ENCODE data around the gene ARHGEF28. TPM values are rescaled to one million over a fixed set of nuclear protein-coding genes. Genes with fewer than 3 reads are reported as not detected.

Gene ARHGEF28
- total RNA-seq, 4 donors from 2014 or later, result 9.8 to 18.7 (median 18.6) TPM

DNA sequence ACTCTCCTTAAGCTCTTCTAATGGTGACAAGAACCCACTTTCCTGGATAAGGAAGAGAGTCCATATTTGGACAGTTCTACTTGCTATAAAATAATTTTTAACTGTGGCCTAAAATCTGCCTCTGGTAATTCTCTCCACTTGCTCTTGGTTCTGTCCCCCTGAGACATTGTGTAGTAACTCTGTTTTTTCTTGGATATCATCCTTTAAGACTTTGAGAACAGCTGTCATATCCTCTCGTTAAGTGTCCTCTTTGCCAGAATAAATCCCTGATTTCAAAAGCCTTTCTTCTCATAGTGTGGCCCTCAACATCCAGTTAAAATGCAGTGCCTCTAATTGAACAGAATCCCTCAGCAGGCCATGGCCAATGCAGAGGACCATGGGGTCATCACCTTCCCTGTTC, 101.5 kb downstream of the ARHGEF28 start:
- no peak overlapping the region for H3K27ac ChIP-seq
- no peaks in the 10 kb centered on the region for H3K9me3 ChIP-seq
- no peak for DNase-seq
- 85 to 86% methylated on average over 1 of the region's 1 CpG for WGBS, 2 donors (ENCODE audit: low coverage in 1 of 2)
- in situ Hi-C loops (cut with MboI; ENCODE audit: low pct_ligation_motif_present in 1 of 4, low pct_unique_long_range_greater_than_20kb in 1 of 4, low sequenced_read_pairs in 3 of 4) (no loop called here), intact Hi-C loops (cut with DNase I; ENCODE audit: low total_unique reads) (no loop called here)
- H3K4me1 ChIP-seq, result no peaks in the 10 kb centered on the region
- no peaks in the 10 kb centered on the region for H3K27me3 ChIP-seq
- no peaks in the 10 kb centered on the region for H3K36me3 ChIP-seq
- H3K4me3 ChIP-seq, result no peak overlapping the region
- TF ChIP-seq, protein P1, sequence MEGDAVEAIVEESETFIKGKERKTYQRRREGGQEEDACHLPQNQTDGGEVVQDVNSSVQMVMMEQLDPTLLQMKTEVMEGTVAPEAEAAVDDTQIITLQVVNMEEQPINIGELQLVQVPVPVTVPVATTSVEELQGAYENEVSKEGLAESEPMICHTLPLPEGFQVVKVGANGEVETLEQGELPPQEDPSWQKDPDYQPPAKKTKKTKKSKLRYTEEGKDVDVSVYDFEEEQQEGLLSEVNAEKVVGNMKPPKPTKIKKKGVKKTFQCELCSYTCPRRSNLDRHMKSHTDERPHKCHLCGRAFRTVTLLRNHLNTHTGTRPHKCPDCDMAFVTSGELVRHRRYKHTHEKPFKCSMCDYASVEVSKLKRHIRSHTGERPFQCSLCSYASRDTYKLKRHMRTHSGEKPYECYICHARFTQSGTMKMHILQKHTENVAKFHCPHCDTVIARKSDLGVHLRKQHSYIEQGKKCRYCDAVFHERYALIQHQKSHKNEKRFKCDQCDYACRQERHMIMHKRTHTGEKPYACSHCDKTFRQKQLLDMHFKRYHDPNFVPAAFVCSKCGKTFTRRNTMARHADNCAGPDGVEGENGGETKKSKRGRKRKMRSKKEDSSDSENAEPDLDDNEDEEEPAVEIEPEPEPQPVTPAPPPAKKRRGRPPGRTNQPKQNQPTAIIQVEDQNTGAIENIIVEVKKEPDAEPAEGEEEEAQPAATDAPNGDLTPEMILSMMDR (IDR thresholded peaks at IDR 0.05), result no peak
- TF ChIP-seq EP300 (IDR thresholded peaks at IDR 0.05; ENCODE audit: low read depth), result no peak
- TF ChIP-seq POLR2AphosphoS5 (IDR thresholded peaks at IDR 0.05), result no peak
- TF ChIP-seq POLR2A (IDR thresholded peaks at IDR 0.05), result no peak

DNA sequence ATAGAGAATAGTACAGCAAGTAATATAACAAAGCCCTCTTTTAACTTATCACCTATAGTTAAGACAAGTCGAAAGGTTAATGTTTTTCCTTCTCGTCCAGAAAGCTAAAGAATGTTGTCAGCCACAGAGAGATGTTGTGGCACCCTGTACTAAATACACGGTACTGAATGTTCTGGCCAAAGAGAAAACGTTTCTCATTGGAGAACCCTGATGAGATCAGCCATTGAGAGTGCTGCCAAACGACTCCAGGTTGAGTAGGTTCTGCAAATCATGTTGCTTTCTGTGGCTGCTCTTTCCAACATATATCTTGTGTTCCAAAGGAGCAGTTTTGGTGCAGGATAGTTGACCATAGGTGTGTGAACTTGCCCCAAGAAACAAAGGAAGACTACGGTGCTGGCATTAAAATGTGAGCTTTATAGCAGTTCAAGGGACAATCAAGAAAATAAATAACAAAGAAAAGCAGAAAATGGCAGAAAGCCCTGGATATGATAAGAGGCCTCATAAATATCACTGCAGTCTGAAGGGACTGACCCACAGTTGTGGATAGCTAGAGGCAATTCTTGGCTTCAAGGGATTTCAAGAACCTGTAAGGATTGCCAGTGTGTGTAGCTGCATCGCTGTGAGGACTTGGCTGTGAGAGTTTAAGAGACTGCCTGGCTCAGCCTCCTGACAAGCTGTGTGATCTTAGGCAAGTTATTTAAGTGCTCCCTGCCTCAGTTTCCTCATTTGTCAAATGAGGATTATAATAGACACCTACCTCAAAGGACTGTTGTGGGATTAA, 102.7 kb downstream of the ARHGEF28 start:
- H3K4me1 ChIP-seq, result no peaks in the 10 kb centered on the region
- no peak overlapping the region for H3K4me3 ChIP-seq
- WGBS, 2 donors (ENCODE audit: low coverage in 1 of 2), result 65 to 79% methylated on average over 6 to 7 of the region's 7 CpGs
- TF ChIP-seq EP300 (IDR thresholded peaks at IDR 0.05; ENCODE audit: low read depth) (no peak), POLR2AphosphoS5 (IDR thresholded peaks at IDR 0.05) (no peak), POLR2A (IDR thresholded peaks at IDR 0.05) (no peak)
- TF ChIP-seq, protein P1 (IDR thresholded peaks at IDR 0.05), result no peak
- no peak for DNase-seq
- H3K36me3 ChIP-seq, result no peaks in the 10 kb centered on the region
- intact Hi-C loops (cut with DNase I; ENCODE audit: low total_unique reads) (no loop called here), in situ Hi-C loops (cut with MboI; ENCODE audit: low pct_ligation_motif_present in 1 of 4, low pct_unique_long_range_greater_than_20kb in 1 of 4, low sequenced_read_pairs in 3 of 4) (no loop called here)
- H3K9me3 ChIP-seq, result no peaks in the 10 kb centered on the region
- no peaks in the 10 kb centered on the region for H3K27me3 ChIP-seq
- no peak overlapping the region for H3K27ac ChIP-seq

DNA sequence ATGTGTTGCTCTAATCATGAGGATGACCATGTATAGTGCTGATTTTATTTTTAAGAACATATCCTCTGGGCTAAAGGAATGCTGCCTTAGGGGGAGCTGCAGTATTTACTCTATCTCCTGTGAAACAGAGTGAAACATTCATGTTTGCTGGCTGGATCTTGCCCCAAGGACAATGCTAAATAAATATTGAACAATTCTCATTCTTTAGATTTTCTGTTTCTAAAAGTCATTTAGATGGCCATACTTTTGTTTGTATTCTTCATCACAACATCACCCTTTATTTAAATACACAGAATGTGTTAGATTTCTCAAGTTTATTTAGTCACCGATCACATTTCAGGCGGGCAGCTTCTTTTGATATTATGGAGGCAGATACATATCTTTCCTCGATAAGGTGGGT, 103.3 kb downstream of the ARHGEF28 start:
- no peak overlapping the region for H3K4me3 ChIP-seq
- no peak for DNase-seq
- no peak for TF ChIP-seq POLR2AphosphoS5 (IDR thresholded peaks at IDR 0.05)
- TF ChIP-seq, protein P1 (IDR thresholded peaks at IDR 0.05), result no peak
- TF ChIP-seq EP300 (IDR thresholded peaks at IDR 0.05; ENCODE audit: low read depth), result no peak
- TF ChIP-seq POLR2A (IDR thresholded peaks at IDR 0.05), result no peak
- intact Hi-C loops (cut with DNase I; ENCODE audit: low total_unique reads) (no loop called here), in situ Hi-C loops (cut with MboI; ENCODE audit: low pct_ligation_motif_present in 1 of 4, low pct_unique_long_range_greater_than_20kb in 1 of 4, low sequenced_read_pairs in 3 of 4) (no loop called here)
- WGBS, 2 donors (ENCODE audit: low coverage in 1 of 2), result 90 to 93% methylated on average over 3 of the region's 3 CpGs
- H3K4me1 ChIP-seq, result no peaks in the 10 kb centered on the region
- H3K36me3 ChIP-seq, result no peaks in the 10 kb centered on the region
- H3K27me3 ChIP-seq, result no peaks in the 10 kb centered on the region
- H3K27ac ChIP-seq, result no peak overlapping the region
- H3K9me3 ChIP-seq, result no peaks in the 10 kb centered on the region

DNA sequence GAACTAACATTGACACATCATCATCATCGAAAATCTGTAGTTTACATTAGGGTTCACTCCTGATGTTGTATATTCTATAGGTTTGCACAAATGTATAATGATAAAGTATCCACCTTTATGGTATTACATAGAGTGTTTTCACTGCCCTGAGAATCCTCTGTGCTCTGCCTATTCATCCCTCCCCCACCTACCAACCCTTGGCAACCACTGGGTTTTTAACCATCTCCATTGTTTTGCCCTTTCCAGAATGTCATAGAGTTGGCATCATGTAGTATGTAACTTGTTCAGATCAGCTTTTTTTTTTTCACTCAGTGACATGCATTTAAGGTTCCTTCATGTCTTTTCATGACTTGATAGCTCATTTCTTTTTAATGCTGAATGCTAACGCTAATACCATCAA, 106.0 kb downstream of the ARHGEF28 start:
- in situ Hi-C loops (cut with MboI; ENCODE audit: low pct_ligation_motif_present in 1 of 4, low pct_unique_long_range_greater_than_20kb in 1 of 4, low sequenced_read_pairs in 3 of 4), result no loop called here
- H3K36me3 ChIP-seq, result no peaks in the 10 kb centered on the region
- WGBS, 2 donors (ENCODE audit: low coverage in 1 of 2), result 91 to 100% methylated on average over 2 of the region's 2 CpGs

More for the DNA sequence above, 106.0 kb downstream of the ARHGEF28 start:
- no peak for DNase-seq
- no peak for TF ChIP-seq POLR2A (IDR thresholded peaks at IDR 0.05)
- no peaks in the 10 kb centered on the region for H3K9me3 ChIP-seq
- intact Hi-C loops (cut with DNase I; ENCODE audit: low total_unique reads), result loop anchor here (2.0 kb wide), 1 partner anchor 31 kb away; no protein-coding TSS in a partner anchor
- no peak overlapping the region for H3K4me3 ChIP-seq
- no peaks in the 10 kb centered on the region for H3K27me3 ChIP-seq
- H3K4me1 ChIP-seq, result no peaks in the 10 kb centered on the region
- no peak overlapping the region for H3K27ac ChIP-seq
